Osteocyte (in vitro differentiated cells): ENCODE measurements around the gene CCDC188. TPM values are rescaled to one million over a fixed set of nuclear protein-coding genes. Genes with fewer than 3 reads are reported as not detected.
A peak's percentile ranks its signal among the peaks of the same experiment; 100 is the strongest.

Experiments used
- DNase-seq: peaks from one replicate; pipeline ENCODE4 v3.0.0; 2021; ENCODE audit warnings: mixed read lengths; ENCODE audit not compliant: unreplicated experiment; ENCODE audit errors: extremely low spot score
- H3K27ac Mint-ChIP-seq: one replicate; pipeline ENCODE4 v1.8.0; 2021; ENCODE audit warnings: mild to moderate bottlenecking, mixed read lengths; ENCODE audit not compliant: unreplicated experiment
- H3K27me3 Mint-ChIP-seq: one replicate; pipeline ENCODE4 v1.8.0; 2021; ENCODE audit warnings: mixed read lengths; ENCODE audit not compliant: unreplicated experiment
- H3K36me3 Mint-ChIP-seq: one replicate; pipeline ENCODE4 v1.8.0; 2021; ENCODE audit warnings: mixed read lengths; ENCODE audit not compliant: unreplicated experiment
- H3K4me1 Mint-ChIP-seq: one replicate; pipeline ENCODE4 v1.8.0; 2021; ENCODE audit warnings: mixed read lengths; ENCODE audit not compliant: unreplicated experiment
- H3K4me3 Mint-ChIP-seq: one replicate; pipeline ENCODE4 v1.8.0; 2021; ENCODE audit warnings: mild to moderate bottlenecking, moderate library complexity, mixed read lengths; ENCODE audit not compliant: unreplicated experiment
- H3K9me3 Mint-ChIP-seq: one replicate; pipeline ENCODE4 v1.8.0; 2021; ENCODE audit warnings: mixed read lengths; ENCODE audit not compliant: unreplicated experiment
- total RNA-seq: library from RNA; stranded (reverse); gene quantifications from 2 replicates; pipeline ENCODE4 v1.2.1, GENCODE V29; 2021
- TF ChIP-seq, protein P1 (sequence below): fragments of 200-600 bp; sonication (generic); IDR thresholded peaks from 2 replicates; pipeline ENCODE4 v1.5.0; 2021; ENCODE audit warnings: antibody characterized with exemption, mild to moderate bottlenecking, moderate library complexity

The CCDC188 gene
- total RNA-seq, 1 donor from 2014 or later: 0.56 TPM

- no peaks in the 10 kb centered on the region for H3K36me3 Mint-ChIP-seq
- no peak overlapping the region for H3K4me3 Mint-ChIP-seq
- peaks cover 37% of the 10 kb centered on the region for H3K4me1 Mint-ChIP-seq
- H3K9me3 Mint-ChIP-seq: no peaks in the 10 kb centered on the region
- H3K27me3 Mint-ChIP-seq: no peaks in the 10 kb centered on the region
- no peak overlapping the region for H3K27ac Mint-ChIP-seq
- no peak for DNase-seq
- TF ChIP-seq, protein P1, sequence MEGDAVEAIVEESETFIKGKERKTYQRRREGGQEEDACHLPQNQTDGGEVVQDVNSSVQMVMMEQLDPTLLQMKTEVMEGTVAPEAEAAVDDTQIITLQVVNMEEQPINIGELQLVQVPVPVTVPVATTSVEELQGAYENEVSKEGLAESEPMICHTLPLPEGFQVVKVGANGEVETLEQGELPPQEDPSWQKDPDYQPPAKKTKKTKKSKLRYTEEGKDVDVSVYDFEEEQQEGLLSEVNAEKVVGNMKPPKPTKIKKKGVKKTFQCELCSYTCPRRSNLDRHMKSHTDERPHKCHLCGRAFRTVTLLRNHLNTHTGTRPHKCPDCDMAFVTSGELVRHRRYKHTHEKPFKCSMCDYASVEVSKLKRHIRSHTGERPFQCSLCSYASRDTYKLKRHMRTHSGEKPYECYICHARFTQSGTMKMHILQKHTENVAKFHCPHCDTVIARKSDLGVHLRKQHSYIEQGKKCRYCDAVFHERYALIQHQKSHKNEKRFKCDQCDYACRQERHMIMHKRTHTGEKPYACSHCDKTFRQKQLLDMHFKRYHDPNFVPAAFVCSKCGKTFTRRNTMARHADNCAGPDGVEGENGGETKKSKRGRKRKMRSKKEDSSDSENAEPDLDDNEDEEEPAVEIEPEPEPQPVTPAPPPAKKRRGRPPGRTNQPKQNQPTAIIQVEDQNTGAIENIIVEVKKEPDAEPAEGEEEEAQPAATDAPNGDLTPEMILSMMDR: no peak
These were observed 15.6 kb downstream of the CCDC188 start for GRCh38 chr22:20135265-20135664.

DNA sequence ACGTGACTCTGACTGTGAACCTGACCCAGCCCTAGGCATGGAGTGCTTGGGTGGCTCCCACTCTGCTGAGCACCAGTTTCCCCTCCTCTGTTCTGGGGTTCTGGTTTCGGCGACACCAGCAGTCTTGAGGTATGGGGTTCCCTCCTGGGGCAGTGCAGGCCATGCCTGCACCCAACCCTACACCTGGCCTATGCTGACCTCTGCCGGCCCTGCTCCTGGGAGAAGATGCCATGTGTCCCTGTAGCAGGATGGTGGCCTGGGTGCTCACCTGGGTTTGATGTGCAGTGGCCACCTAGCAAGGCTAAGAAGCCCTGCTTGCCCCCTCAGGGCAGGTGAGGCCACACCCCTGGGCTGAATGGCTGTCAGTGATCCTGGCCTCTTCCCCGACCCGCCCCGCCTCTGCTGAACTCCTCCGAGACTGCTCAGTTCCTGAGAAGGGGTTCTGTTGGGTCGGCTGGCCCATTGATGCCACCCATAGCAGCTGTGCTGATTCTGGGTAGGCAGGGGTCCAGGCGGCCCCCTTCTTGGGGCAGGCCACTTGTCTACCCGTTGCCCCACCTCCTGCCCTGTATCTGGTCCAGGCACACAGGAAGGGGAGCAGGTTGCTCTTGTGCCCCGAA, 16.8 kb downstream of the CCDC188 start:
- TF ChIP-seq, protein P1: no peak
- no peaks in the 10 kb centered on the region for H3K27me3 Mint-ChIP-seq
- peak overlapping the region; percentile 68 for H3K4me3 Mint-ChIP-seq
- H3K36me3 Mint-ChIP-seq: no peaks in the 10 kb centered on the region
- no peak overlapping the region for H3K27ac Mint-ChIP-seq
- H3K9me3 Mint-ChIP-seq: no peaks in the 10 kb centered on the region
- no peak for DNase-seq
- H3K4me1 Mint-ChIP-seq: peaks cover 35% of the 10 kb centered on the region

- no peaks in the 10 kb centered on the region for H3K27me3 Mint-ChIP-seq
These were observed 18.1 kb downstream of the CCDC188 start for GRCh38 chr22:20132686-20133246.

GRCh38 chr22:20131859-20132685, 18.8 kb downstream of the CCDC188 start:
- Mint-ChIP-seq H3K27ac (no peak overlapping the region), H3K9me3 (no peaks in the 10 kb centered on the region), H3K27me3 (no peaks in the 10 kb centered on the region), H3K4me1 (peaks cover 24% of the 10 kb centered on the region), H3K4me3 (peak overlapping the region; percentile 68), H3K36me3 (peaks cover 6% of the 10 kb centered on the region)
- DNase-seq: no peak
- TF ChIP-seq, protein P1: no peak

More at GRCh38 chr22:20132686-20133246, 18.1 kb downstream of the CCDC188 start:
- Mint-ChIP-seq H3K9me3 (no peaks in the 10 kb centered on the region), H3K36me3 (peaks cover under 1% of the 10 kb centered on the region), H3K4me3 (peak overlapping the region; percentile 68), H3K4me1 (peaks cover 29% of the 10 kb centered on the region), H3K27ac (no peak overlapping the region)
- no peak for DNase-seq
- TF ChIP-seq, protein P1: no peak

DNA sequence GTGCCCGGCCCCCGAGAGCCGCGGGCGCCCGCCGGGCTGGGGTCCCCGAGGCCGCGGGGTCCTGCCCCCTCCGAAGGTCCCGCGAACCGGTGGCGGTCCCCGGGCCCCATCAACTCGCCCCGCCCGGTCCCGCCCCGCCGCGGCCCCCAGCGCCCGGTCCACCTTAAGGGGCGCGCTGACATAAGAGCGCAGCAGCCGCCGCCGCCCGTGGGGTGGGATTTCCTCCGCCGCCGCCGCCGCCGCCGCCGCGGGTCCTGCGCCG, 19.3 kb downstream of the CCDC188 start, which contains the start of gene ZDHHC8:
Gene ZDHHC8, plus strand, starts transcription at position 208 of the 262 bp plus-strand sequence. CDS start 144 bp downstream, outside the sequence.
- TF ChIP-seq, protein P1: no peak
- no peaks in the 10 kb centered on the region for H3K9me3 Mint-ChIP-seq
- peak within 1 kb of the TSS; percentile 68 for H3K4me3 Mint-ChIP-seq
- no peak for DNase-seq
- no peaks in the 10 kb centered on the region for H3K27me3 Mint-ChIP-seq
- H3K4me1 Mint-ChIP-seq: peaks cover 24% of the 10 kb centered on the region
- peaks cover 6% of the 10 kb centered on the region for H3K36me3 Mint-ChIP-seq
- H3K27ac Mint-ChIP-seq: no peak within 1 kb of the TSS
